ENCODE results near the gene CPPED1. TPM values are rescaled to one million over a fixed set of nuclear protein-coding genes. Genes with fewer than 3 reads are reported as not detected.

CPPED1 gene
- total RNA-seq, 1 experiment from 2014 or later: 8.1 TPM

- TF ChIP-seq EZH2phosphoT487 (IDR thresholded peaks at IDR 0.05; ENCODE audit: borderline replicate concordance) (no peak), SRF (IDR thresholded peaks at IDR 0.05; ENCODE audit: low read depth) (no peak)
These were observed 126.2 kb downstream of the CPPED1 start (continued) for GRCh38 chr16:12677502-12677901.

DNA sequence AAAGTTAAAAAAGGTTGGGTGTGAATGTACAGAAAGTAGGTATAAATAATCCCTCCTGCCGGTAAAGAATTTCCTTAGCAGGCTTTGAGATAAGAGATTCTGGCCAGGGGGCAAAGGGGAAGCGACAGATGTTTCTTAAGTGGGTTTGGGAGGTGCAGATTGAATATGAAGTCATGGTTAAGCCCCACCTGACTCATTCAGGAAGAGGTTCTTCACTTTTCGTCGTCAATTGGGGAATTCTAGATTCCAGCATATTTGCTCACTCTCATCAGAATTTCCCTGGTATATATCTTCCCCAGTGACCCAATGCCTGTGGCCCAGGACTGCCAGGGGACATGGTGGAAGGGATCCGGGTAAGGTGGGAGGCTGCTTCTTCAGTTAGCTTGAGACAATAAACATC is 127.8 kb downstream of the CPPED1 start:
- ChIA-PET CTCF (no interaction called here), POLR2A (no interaction called here), RAD21 (ENCODE audit: low non-redundant PET in 1 of 2, low total read pairs in 2 of 2, uncharacterized antibody in 2 of 2, unreplicated experiment in 2 of 2) (no interaction called here)
- intact Hi-C loops (cut with micrococcal nuclease): no loop called here
- no peak overlapping the region for H3K4me2 ChIP-seq (ENCODE audit: low read length)
- no peaks in the 10 kb centered on the region for H3K79me2 ChIP-seq (ENCODE audit: insufficient read depth, low read length)
- TF ChIP-seq SP1 (IDR thresholded peaks at IDR 0.05; ENCODE audit: low read depth) (no peak), EZH2 (IDR thresholded peaks at IDR 0.05) (no peak), CEBPB (IDR thresholded peaks at IDR 0.05; ENCODE audit: low read depth) (no peak), JUND (IDR thresholded peaks at IDR 0.05) (no peak), ZBTB33 (IDR thresholded peaks at IDR 0.05; ENCODE audit: extremely low read depth, insufficient replicate concordance, low read length) (no peak), YY1 (IDR thresholded peaks at IDR 0.05; ENCODE audit: extremely low read depth, insufficient replicate concordance, low read depth, low read length) (no peak), FOSL1 (IDR thresholded peaks at IDR 0.05; ENCODE audit: low read depth) (no peak), CBX3 (IDR thresholded peaks at IDR 0.05; ENCODE audit: low read depth) (no peak), ZNF274 (IDR thresholded peaks at IDR 0.05; ENCODE audit: low read depth, low read length) (no peak), POLR2A (IDR thresholded peaks at IDR 0.05; ENCODE audit: borderline replicate concordance, extremely low read depth, insufficient read depth, insufficient read length) (no peak)
- TF ChIP-seq, protein P1, sequence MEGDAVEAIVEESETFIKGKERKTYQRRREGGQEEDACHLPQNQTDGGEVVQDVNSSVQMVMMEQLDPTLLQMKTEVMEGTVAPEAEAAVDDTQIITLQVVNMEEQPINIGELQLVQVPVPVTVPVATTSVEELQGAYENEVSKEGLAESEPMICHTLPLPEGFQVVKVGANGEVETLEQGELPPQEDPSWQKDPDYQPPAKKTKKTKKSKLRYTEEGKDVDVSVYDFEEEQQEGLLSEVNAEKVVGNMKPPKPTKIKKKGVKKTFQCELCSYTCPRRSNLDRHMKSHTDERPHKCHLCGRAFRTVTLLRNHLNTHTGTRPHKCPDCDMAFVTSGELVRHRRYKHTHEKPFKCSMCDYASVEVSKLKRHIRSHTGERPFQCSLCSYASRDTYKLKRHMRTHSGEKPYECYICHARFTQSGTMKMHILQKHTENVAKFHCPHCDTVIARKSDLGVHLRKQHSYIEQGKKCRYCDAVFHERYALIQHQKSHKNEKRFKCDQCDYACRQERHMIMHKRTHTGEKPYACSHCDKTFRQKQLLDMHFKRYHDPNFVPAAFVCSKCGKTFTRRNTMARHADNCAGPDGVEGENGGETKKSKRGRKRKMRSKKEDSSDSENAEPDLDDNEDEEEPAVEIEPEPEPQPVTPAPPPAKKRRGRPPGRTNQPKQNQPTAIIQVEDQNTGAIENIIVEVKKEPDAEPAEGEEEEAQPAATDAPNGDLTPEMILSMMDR (IDR thresholded peaks at IDR 0.05 in 2 of 3, conservative IDR thresholded peaks at IDR 0.05 in 1 of 3; ENCODE audit: borderline replicate concordance in 1 of 3, insufficient read depth in 1 of 3, low read depth in 2 of 3, low read length in 2 of 3): no peak
- H3K4me1 ChIP-seq (ENCODE audit: control insufficient read depth in 1 of 2, insufficient read depth in 2 of 2, low read length in 2 of 2): no peaks in the 10 kb centered on the region
- no peak overlapping the region for H2AFZ ChIP-seq (ENCODE audit: low read depth, low read length, poor library complexity, severe bottlenecking)
- no peaks in the 10 kb centered on the region for H3K27me3 ChIP-seq (ENCODE audit: insufficient read depth, low read length)
- ATAC-seq (no peak), DNase-seq (ENCODE audit: low read depth, low spot score) (no peak)
- no TSS peak for BruUV-seq (replicated peaks)
- no peaks in the 10 kb centered on the region for H3K36me3 ChIP-seq (ENCODE audit: control insufficient read depth in 1 of 2, insufficient read depth in 2 of 2, low read length in 2 of 2)
- H3K27ac ChIP-seq (ENCODE audit: low read depth, low read length): no peak overlapping the region
- H3K4me3 ChIP-seq (replicated peaks in 1 of 2; ENCODE audit: low read depth in 1 of 2, low read length in 2 of 2): no peak overlapping the region
- no peak overlapping the region for H3K9ac ChIP-seq (ENCODE audit: low read length)
- no peaks in the 10 kb centered on the region for H3K9me2 ChIP-seq (ENCODE audit: insufficient read depth)
- H3K9me3 ChIP-seq (ENCODE audit: control insufficient read depth in 1 of 2, insufficient read depth in 1 of 2, low read depth in 1 of 2, low read length in 2 of 2): no peaks in the 10 kb centered on the region
- no peaks in the 10 kb centered on the region for H4K20me1 ChIP-seq (ENCODE audit: insufficient read depth)
